ENCODE results near the gene SRRM3.

Gene SRRM3

GRCh38 chr7:76182225-76182960, 19.3 kb upstream of the SRRM3 start:
- DNase-seq (ENCODE audit: low spot score): no peak
- Histone ChIP-seq H3K27ac (no peak overlapping the region), H3K4me3 (no peak overlapping the region)
- TF ChIP-seq, protein P1, sequence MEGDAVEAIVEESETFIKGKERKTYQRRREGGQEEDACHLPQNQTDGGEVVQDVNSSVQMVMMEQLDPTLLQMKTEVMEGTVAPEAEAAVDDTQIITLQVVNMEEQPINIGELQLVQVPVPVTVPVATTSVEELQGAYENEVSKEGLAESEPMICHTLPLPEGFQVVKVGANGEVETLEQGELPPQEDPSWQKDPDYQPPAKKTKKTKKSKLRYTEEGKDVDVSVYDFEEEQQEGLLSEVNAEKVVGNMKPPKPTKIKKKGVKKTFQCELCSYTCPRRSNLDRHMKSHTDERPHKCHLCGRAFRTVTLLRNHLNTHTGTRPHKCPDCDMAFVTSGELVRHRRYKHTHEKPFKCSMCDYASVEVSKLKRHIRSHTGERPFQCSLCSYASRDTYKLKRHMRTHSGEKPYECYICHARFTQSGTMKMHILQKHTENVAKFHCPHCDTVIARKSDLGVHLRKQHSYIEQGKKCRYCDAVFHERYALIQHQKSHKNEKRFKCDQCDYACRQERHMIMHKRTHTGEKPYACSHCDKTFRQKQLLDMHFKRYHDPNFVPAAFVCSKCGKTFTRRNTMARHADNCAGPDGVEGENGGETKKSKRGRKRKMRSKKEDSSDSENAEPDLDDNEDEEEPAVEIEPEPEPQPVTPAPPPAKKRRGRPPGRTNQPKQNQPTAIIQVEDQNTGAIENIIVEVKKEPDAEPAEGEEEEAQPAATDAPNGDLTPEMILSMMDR (IDR thresholded peaks at IDR 0.05): no peak

DNA sequence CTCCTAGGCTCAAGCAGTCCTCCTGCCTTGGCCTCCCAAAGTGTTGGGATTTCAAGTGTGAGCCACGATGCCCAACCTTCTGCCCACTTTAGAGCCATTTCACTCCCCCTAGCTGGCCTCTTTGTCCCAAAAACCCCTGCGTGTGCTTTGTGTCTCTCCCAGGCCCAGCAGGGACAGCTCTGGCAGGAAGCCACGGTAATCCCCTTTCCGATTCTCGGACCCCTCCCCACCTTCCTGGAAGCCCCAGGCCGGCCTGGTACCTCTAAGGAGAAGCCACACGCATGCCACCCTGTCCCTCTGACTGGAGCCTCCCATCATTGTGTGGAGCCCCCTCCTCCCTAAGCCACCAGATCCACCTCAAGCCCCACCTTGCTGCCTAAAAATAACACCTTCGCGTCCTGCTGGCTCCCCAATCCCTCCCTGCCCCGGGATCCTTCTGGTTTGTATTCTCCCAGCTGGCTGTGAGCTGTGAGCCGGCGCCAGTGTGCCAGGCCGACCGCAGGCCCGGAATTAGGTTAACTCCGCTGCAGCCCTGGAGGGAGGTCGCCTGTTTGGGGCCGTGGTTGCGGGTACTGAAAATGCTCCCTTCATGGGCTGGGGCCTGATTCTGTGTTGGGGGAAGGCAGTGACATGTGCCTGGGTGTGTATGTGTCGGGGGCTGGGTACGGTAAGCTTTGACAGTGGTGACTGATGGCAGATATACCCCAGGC, 16.4 kb upstream of the SRRM3 start:
- no peak overlapping the region for H3K4me3 ChIP-seq
- TF ChIP-seq, protein P1 (IDR thresholded peaks at IDR 0.05): no peak
- no peak for DNase-seq (ENCODE audit: low spot score)
- H3K27ac ChIP-seq: no peak overlapping the region

- no peak for DNase-seq (ENCODE audit: low spot score)
Measured at GRCh38 chr7:76187272-76187671, 14.4 kb upstream of the SRRM3 start.

GRCh38 chr7:76189276-76189675, 12.4 kb upstream of the SRRM3 start:
- H3K27ac ChIP-seq: no peak overlapping the region
- H3K4me3 ChIP-seq: no peak overlapping the region
- TF ChIP-seq, protein P1 (IDR thresholded peaks at IDR 0.05): no peak
- no peak for DNase-seq (ENCODE audit: low spot score)

More at GRCh38 chr7:76187272-76187671, 14.4 kb upstream of the SRRM3 start:
- TF ChIP-seq, protein P1 (IDR thresholded peaks at IDR 0.05): no peak
- no peak overlapping the region for H3K4me3 ChIP-seq
- no peak overlapping the region for H3K27ac ChIP-seq

- Histone ChIP-seq H3K4me3 (no peak overlapping the region), H3K27ac (no peak overlapping the region)
- DNase-seq (ENCODE audit: low spot score): no peak
- TF ChIP-seq, protein P1 (IDR thresholded peaks at IDR 0.05): no peak
Measured at GRCh38 chr7:76191783-76192240, 9.9 kb upstream of the SRRM3 start.

- TF ChIP-seq, protein P1 (IDR thresholded peaks at IDR 0.05): no peak
- Histone ChIP-seq H3K4me3 (no peak overlapping the region), H3K27ac (no peak overlapping the region)
- no peak for DNase-seq (ENCODE audit: low spot score)
Measured at GRCh38 chr7:76193466-76193865, 8.2 kb upstream of the SRRM3 start.
